Osteoblast (primary cell): ENCODE measurements around the gene METTL1. TPM values are rescaled to one million over a fixed set of nuclear protein-coding genes. Genes with fewer than 3 reads are reported as not detected.
A peak's percentile ranks its signal among the peaks of the same experiment; 100 is the strongest.

Experiments used
- DNase-seq: peaks from one replicate; pipeline ENCODE4 v3.0.0; 2011; ENCODE audit warnings: low spot score, mixed read lengths; ENCODE audit not compliant: insufficient read length; ENCODE audit errors: missing footprints
- H2AFZ ChIP-seq: 2 replicates; pipeline ENCODE4 v1.6.0; 2011; ENCODE audit warnings: mild to moderate bottlenecking, low read length
- H3K27ac ChIP-seq: 2 replicates; pipeline ENCODE4 v1.5.1; 2011; ENCODE audit warnings: mild to moderate bottlenecking, low read depth, low read length, moderate library complexity
- H3K27me3 ChIP-seq: 2 replicates; pipeline ENCODE4 v1.6.0; 2012; ENCODE audit warnings: mild to moderate bottlenecking, control low read depth, inconsistent platforms, low read length, moderate library complexity; ENCODE audit not compliant: insufficient read depth
- H3K36me3 ChIP-seq: 2 replicates; pipeline ENCODE4 v1.5.1; 2011; ENCODE audit warnings: mild to moderate bottlenecking, low read length, control low read depth, moderate library complexity; ENCODE audit not compliant: insufficient read depth
- H3K4me1 ChIP-seq: 2 replicates; pipeline ENCODE4 v1.5.1; 2011; ENCODE audit warnings: mild to moderate bottlenecking, low read length, control low read depth, moderate library complexity; ENCODE audit not compliant: insufficient read depth
- H3K4me2 ChIP-seq: 2 replicates; pipeline ENCODE4 v1.6.0; 2011; ENCODE audit warnings: mild to moderate bottlenecking, low read length; ENCODE audit not compliant: insufficient read depth
- H3K4me3 ChIP-seq: fragments of 200-600 bp; sonication (generic); 3 replicates; pipeline ENCODE4 v1.5.1; 2012; ENCODE audit warnings: mild to moderate bottlenecking, low read length, inconsistent platforms; ENCODE audit not compliant: insufficient read depth
- H3K79me2 ChIP-seq: 2 replicates; pipeline ENCODE4 v1.6.0; 2012; ENCODE audit warnings: mild to moderate bottlenecking, low read length, control low read depth, inconsistent platforms; ENCODE audit not compliant: insufficient read depth
- H3K9me3 ChIP-seq: 2 replicates; pipeline ENCODE4 v1.5.1; 2011; ENCODE audit warnings: low read depth, low read length, control low read depth
- H4K20me1 ChIP-seq: 2 replicates; pipeline ENCODE4 v1.6.0; 2012; ENCODE audit warnings: mild to moderate bottlenecking, low read length, control low read depth; ENCODE audit not compliant: insufficient read depth
- CTCF ChIP-seq: IDR thresholded peaks from 2 replicates; pipeline ENCODE4 v1.5.1; 2011; ENCODE audit warnings: mild to moderate bottlenecking, low read depth, low read length, moderate library complexity; ENCODE audit errors: extremely low read depth
- total RNA-seq: library from RNA; depleted of rRNA; stranded (reverse); fragments of >200 nt; gene quantifications from 2 replicates; pipeline ENCODE4 v1.2.3, GENCODE V29; 2012

The METTL1 gene
- total RNA-seq, 1 donor, result 2.9 TPM

- Histone ChIP-seq H3K9me3 (no peaks in the 10 kb centered on the region), H3K27me3 (peaks cover 90% of the 10 kb centered on the region), H3K79me2 (no peaks in the 10 kb centered on the region), H2AFZ (no peak overlapping the region), H3K36me3 (no peaks in the 10 kb centered on the region), H3K4me1 (peaks cover 9% of the 10 kb centered on the region), H3K27ac (no peak overlapping the region), H3K4me2 (peak overlapping the region; percentile 43), H4K20me1 (peaks cover 4% of the 10 kb centered on the region), H3K4me3 (peak overlapping the region; percentile 16)
- peak; percentile 93 for DNase-seq
- peak; percentile 8 for TF ChIP-seq CTCF
These were observed 34.1 kb downstream of the METTL1 start for GRCh38 chr12:57737467-57738460.

GRCh38 chr12:57736741-57737466 lies 35.0 kb downstream of the METTL1 start:
- peak; percentile 89 for DNase-seq
- peaks cover 82% of the 10 kb centered on the region for H3K27me3 ChIP-seq
- H2AFZ ChIP-seq, result no peak overlapping the region
- H3K4me1 ChIP-seq, result peaks cover 9% of the 10 kb centered on the region
- no peak for TF ChIP-seq CTCF
- H4K20me1 ChIP-seq, result peaks cover 4% of the 10 kb centered on the region
- no peaks in the 10 kb centered on the region for H3K79me2 ChIP-seq
- peak overlapping the region; percentile 52 for H3K4me3 ChIP-seq
- no peaks in the 10 kb centered on the region for H3K9me3 ChIP-seq
- H3K36me3 ChIP-seq, result no peaks in the 10 kb centered on the region
- H3K4me2 ChIP-seq, result peak overlapping the region; percentile 58
- no peak overlapping the region for H3K27ac ChIP-seq

GRCh38 chr12:57735952-57736740 lies 35.8 kb downstream of the METTL1 start:
- Histone ChIP-seq H3K36me3 (no peaks in the 10 kb centered on the region), H3K9me3 (no peaks in the 10 kb centered on the region), H3K79me2 (no peaks in the 10 kb centered on the region), H2AFZ (peak overlapping the region; percentile 25), H3K4me2 (peak overlapping the region; percentile 58), H4K20me1 (peaks cover 4% of the 10 kb centered on the region), H3K27me3 (peaks cover 78% of the 10 kb centered on the region), H3K4me3 (peak overlapping the region; percentile 52), H3K27ac (no peak overlapping the region), H3K4me1 (peaks cover 9% of the 10 kb centered on the region)
- peak; percentile 29 for TF ChIP-seq CTCF
- peak; percentile 95 for DNase-seq
